CD4-positive, CD25-positive, alpha-beta regulatory T cell (primary cell): ENCODE data around the gene NDUFB5. TPM values are rescaled to one million over a fixed set of nuclear protein-coding genes. Genes with fewer than 3 reads are reported as not detected.

ENCODE experiments used
- ATAC-seq, 2 donors: fragments of 150-1000 bp; cut with Tn5 transposase; one replicate each; pipeline ENCODE4 v1.10.0; 2021; ENCODE audit warnings: low read depth in 2 of 2, moderate number of reproducible peaks in 2 of 2, moderate library complexity in 1 of 2
- DNase-seq, 3 donors: peaks; one replicate each; pipeline versions ENCODE4 v3.0.0 to v3.0.0-alpha.2; 2012 to 2022; ENCODE audit warnings: mixed read lengths in 1 of 3
- H3K27ac ChIP-seq: one replicate; pipeline ENCODE4 v1.7.0; 2013; ENCODE audit warnings: mild to moderate bottlenecking, low read length; ENCODE audit not compliant: insufficient read depth, poor library complexity, severe bottlenecking
- H3K27me3 ChIP-seq: one replicate; pipeline ENCODE4 v1.7.0; 2013; ENCODE audit warnings: low read length; ENCODE audit not compliant: control insufficient read depth, insufficient read depth
- H3K36me3 ChIP-seq: one replicate; pipeline ENCODE4 v1.7.0; 2013; ENCODE audit warnings: mild to moderate bottlenecking, low read length, moderate library complexity; ENCODE audit not compliant: control insufficient read depth, insufficient read depth
- H3K4me1 ChIP-seq: 2 replicates; pipeline ENCODE4 v1.7.0; 2013; ENCODE audit warnings: mild to moderate bottlenecking, low read length; ENCODE audit not compliant: insufficient read depth, control insufficient read depth, poor library complexity, severe bottlenecking
- H3K4me3 ChIP-seq: one replicate; pipeline ENCODE4 v1.7.0; 2013; ENCODE audit warnings: low read depth, mild to moderate bottlenecking, low read length, moderate library complexity
- H3K9me3 ChIP-seq, 2 experiments: 1 replicate in 1 of 2; 2 replicates in 1 of 2; pipeline ENCODE4 v1.7.0; 2013; ENCODE audit warnings: low read length in 2 of 2, mild to moderate bottlenecking in 1 of 2, moderate library complexity in 1 of 2; ENCODE audit not compliant: control insufficient read depth in 2 of 2
- H3K27ac Mint-ChIP-seq, 3 donors: one replicate each; pipeline ENCODE4 v1.8.0; 2020 to 2022; ENCODE audit warnings: mild to moderate bottlenecking in 3 of 3, mixed read lengths in 3 of 3, moderate library complexity in 2 of 3
- H3K27me3 Mint-ChIP-seq: one replicate; pipeline ENCODE4 v1.8.0; 2022; ENCODE audit warnings: mild to moderate bottlenecking, mixed read lengths
- H3K36me3 Mint-ChIP-seq: one replicate; pipeline ENCODE4 v1.8.0; 2020; ENCODE audit warnings: mixed read lengths
- H3K4me1 Mint-ChIP-seq, 4 donors: one replicate each; pipeline ENCODE4 v1.8.0; 2020 to 2022; ENCODE audit warnings: mixed read lengths in 4 of 4, mild to moderate bottlenecking in 1 of 4
- H3K4me3 Mint-ChIP-seq, 4 donors: one replicate each; pipeline ENCODE4 v1.8.0; 2020 to 2022; ENCODE audit warnings: mild to moderate bottlenecking in 4 of 4, mixed read lengths in 4 of 4, moderate library complexity in 3 of 4
- H3K9me3 Mint-ChIP-seq, 7 donors: one replicate each; pipeline ENCODE4 v1.8.0; 2020 to 2022; ENCODE audit warnings: mixed read lengths in 7 of 7, mild to moderate bottlenecking in 3 of 7, moderate library complexity in 2 of 7
- polyA plus RNA-seq, 4 donors: library from polyadenylated mRNA; unstranded; fragments of 300-500 nt; fragmentation: Illumina TruSeq; gene quantifications; one replicate each; pipeline ENCODE4 v1.2.3, GENCODE V29; 2021
- total RNA-seq: library from RNA; stranded (reverse); gene quantifications from one replicate; pipeline ENCODE4 v1.2.3, GENCODE V29; 2022

Gene NDUFB5
- total and polyA plus RNA-seq, 5 donors from 2014 or later = 35.2 to 111 (median 87.5) TPM

GRCh38 chr3:179670311-179670710, 65.7 kb downstream of the NDUFB5 start:
- H3K4me3 Mint-ChIP-seq = no peak overlapping the region
- ATAC-seq (no peak), DNase-seq (no peak)
- peaks cover 6% of the 10 kb centered on the region for H3K36me3 Mint-ChIP-seq
- H3K4me3 ChIP-seq = no peak overlapping the region
- no peaks in the 10 kb centered on the region for H3K27me3 ChIP-seq
- H3K36me3 ChIP-seq = no peaks in the 10 kb centered on the region
- H3K4me1 ChIP-seq = no peaks in the 10 kb centered on the region
- no peaks in the 10 kb centered on the region for H3K9me3 ChIP-seq
- peaks cover 0 to 10% (median 8%) of the 10 kb centered on the region in 4 donors for H3K4me1 Mint-ChIP-seq
- peak overlapping the region in 1 of 3 donors; percentile 33 for H3K27ac Mint-ChIP-seq
- no peaks in the 10 kb centered on the region for H3K27me3 Mint-ChIP-seq
- peaks cover 0 to 2% (median 0%) of the 10 kb centered on the region in 7 donors for H3K9me3 Mint-ChIP-seq
- H3K27ac ChIP-seq = no peak overlapping the region

- no peak overlapping the region for H3K4me3 Mint-ChIP-seq
- H3K9me3 Mint-ChIP-seq = peaks cover 0 to 2% (median 0%) of the 10 kb centered on the region in 7 donors
- H3K4me1 Mint-ChIP-seq = peaks cover 0 to 8% (median 5%) of the 10 kb centered on the region in 4 donors
- ATAC-seq (no peak), DNase-seq (no peak)
- H3K27ac ChIP-seq = no peak overlapping the region
- no peak overlapping the region for H3K4me3 ChIP-seq
- no peaks in the 10 kb centered on the region for H3K9me3 ChIP-seq
- no peaks in the 10 kb centered on the region for H3K27me3 Mint-ChIP-seq
- H3K36me3 ChIP-seq = no peaks in the 10 kb centered on the region
- H3K27ac Mint-ChIP-seq = no peak overlapping the region
- H3K27me3 ChIP-seq = no peaks in the 10 kb centered on the region
- peaks cover 6% of the 10 kb centered on the region for H3K36me3 Mint-ChIP-seq
- H3K4me1 ChIP-seq = no peaks in the 10 kb centered on the region
Measured at GRCh38 chr3:179671309-179671708, 66.7 kb downstream of the NDUFB5 start.

- no peak for DNase-seq
- no peak for ATAC-seq
- no peak overlapping the region for H3K4me3 ChIP-seq
- no peaks in the 10 kb centered on the region for H3K36me3 ChIP-seq
- Mint-ChIP-seq H3K4me1 (peaks cover 0 to 8% (median 5%) of the 10 kb centered on the region in 4 donors), H3K36me3 (peaks cover 6% of the 10 kb centered on the region), H3K27me3 (no peaks in the 10 kb centered on the region), H3K27ac (no peak overlapping the region), H3K9me3 (peaks cover 0 to under 1% (median 0%) of the 10 kb centered on the region in 7 donors), H3K4me3 (no peak overlapping the region)
- H3K4me1 ChIP-seq = no peaks in the 10 kb centered on the region
- no peaks in the 10 kb centered on the region for H3K9me3 ChIP-seq
- H3K27ac ChIP-seq = no peak overlapping the region
- H3K27me3 ChIP-seq = no peaks in the 10 kb centered on the region
Measured at GRCh38 chr3:179671747-179672242, 67.2 kb downstream of the NDUFB5 start.

- ATAC-seq (no peak), DNase-seq (no peak)
- peaks cover 0 to 8% (median 5%) of the 10 kb centered on the region in 4 donors for H3K4me1 Mint-ChIP-seq
- no peak overlapping the region for H3K4me3 ChIP-seq
- no peak overlapping the region for H3K4me3 Mint-ChIP-seq
- H3K36me3 Mint-ChIP-seq = peaks cover 6% of the 10 kb centered on the region
- no peaks in the 10 kb centered on the region for H3K27me3 Mint-ChIP-seq
- H3K36me3 ChIP-seq = no peaks in the 10 kb centered on the region
- H3K9me3 Mint-ChIP-seq = no peaks in the 10 kb centered on the region
- no peak overlapping the region for H3K27ac ChIP-seq
- no peak overlapping the region for H3K27ac Mint-ChIP-seq
- H3K27me3 ChIP-seq = no peaks in the 10 kb centered on the region
- H3K4me1 ChIP-seq = no peaks in the 10 kb centered on the region
- H3K9me3 ChIP-seq = no peaks in the 10 kb centered on the region
Measured at GRCh38 chr3:179672918-179673317, 68.3 kb downstream of the NDUFB5 start.

- DNase-seq (no peak), ATAC-seq (no peak)
- Mint-ChIP-seq H3K27ac (peak overlapping the region in 1 of 3 donors; percentile 0), H3K4me1 (peaks cover 0 to 7% (median 4%) of the 10 kb centered on the region in 4 donors), H3K36me3 (peaks cover 6% of the 10 kb centered on the region), H3K4me3 (no peak overlapping the region), H3K9me3 (no peaks in the 10 kb centered on the region), H3K27me3 (no peaks in the 10 kb centered on the region)
- H3K36me3 ChIP-seq = no peaks in the 10 kb centered on the region
- H3K27me3 ChIP-seq = no peaks in the 10 kb centered on the region
- H3K4me3 ChIP-seq = no peak overlapping the region
- H3K27ac ChIP-seq = no peak overlapping the region
- H3K4me1 ChIP-seq = no peaks in the 10 kb centered on the region
- no peaks in the 10 kb centered on the region for H3K9me3 ChIP-seq
Measured at GRCh38 chr3:179673523-179673922, 68.9 kb downstream of the NDUFB5 start.

- no peak overlapping the region for H3K4me3 Mint-ChIP-seq
- Histone ChIP-seq H3K9me3 (no peaks in the 10 kb centered on the region), H3K36me3 (no peaks in the 10 kb centered on the region), H3K27me3 (no peaks in the 10 kb centered on the region), H3K4me1 (no peaks in the 10 kb centered on the region), H3K4me3 (no peak overlapping the region), H3K27ac (no peak overlapping the region)
- no peaks in the 10 kb centered on the region for H3K27me3 Mint-ChIP-seq
- peaks cover 0 to 7% (median under 1%) of the 10 kb centered on the region in 4 donors for H3K4me1 Mint-ChIP-seq
- no peak for DNase-seq
- no peak for ATAC-seq
- no peaks in the 10 kb centered on the region for H3K36me3 Mint-ChIP-seq
- H3K9me3 Mint-ChIP-seq = no peaks in the 10 kb centered on the region
- peak overlapping the region in 1 of 3 donors; percentile 17 for H3K27ac Mint-ChIP-seq
Measured at GRCh38 chr3:179676081-179676480, 71.5 kb downstream of the NDUFB5 start.

Other genes with a start within 250 kb of the NDUFB5 start
- 2.1 TPM for gene GNB4, start 153.3 kb upstream of the NDUFB5 start, total RNA-seq
- gene GNB4, start 153.3 kb upstream of the NDUFB5 start, polyA plus RNA-seq = under 1 TPM; 0.10 to 0.89 (median 0.22) TPM
- gene ACTL6A, start 41.9 kb upstream of the NDUFB5 start, total RNA-seq = 31.1 TPM
- 10 to 100 TPM; 65.6 to 84.4 (median 75.1) TPM for gene ACTL6A, start 41.9 kb upstream of the NDUFB5 start, polyA plus RNA-seq
- 24.0 TPM for gene MRPL47, start 156 bp upstream of the NDUFB5 start, total RNA-seq
- gene MRPL47, start 156 bp upstream of the NDUFB5 start, polyA plus RNA-seq = 10 to 100 TPM; 54.4 to 69.1 (median 62.1) TPM
- gene USP13, start 48.2 kb downstream of the NDUFB5 start, total RNA-seq = 6.4 TPM
- 1 to 10 TPM; 3.2 to 6.5 (median 3.6) TPM for gene USP13, start 48.2 kb downstream of the NDUFB5 start, polyA plus RNA-seq